NCI-H510A treated with DMSO at 0.1 percent for 48 hours (cell line): Measurements from ENCODE around the gene C6orf89.
"Not testable (repeated sequence)": the region's sequence is repeated elsewhere in the genome, so short reads cannot be mapped to it uniquely, and the experiment has no call there.

Experiments used
- DNase-seq: peaks from one replicate; lab custom pipeline; 2025; lab: John Stamatoyannopoulos, UW

The C6orf89 gene

DNA sequence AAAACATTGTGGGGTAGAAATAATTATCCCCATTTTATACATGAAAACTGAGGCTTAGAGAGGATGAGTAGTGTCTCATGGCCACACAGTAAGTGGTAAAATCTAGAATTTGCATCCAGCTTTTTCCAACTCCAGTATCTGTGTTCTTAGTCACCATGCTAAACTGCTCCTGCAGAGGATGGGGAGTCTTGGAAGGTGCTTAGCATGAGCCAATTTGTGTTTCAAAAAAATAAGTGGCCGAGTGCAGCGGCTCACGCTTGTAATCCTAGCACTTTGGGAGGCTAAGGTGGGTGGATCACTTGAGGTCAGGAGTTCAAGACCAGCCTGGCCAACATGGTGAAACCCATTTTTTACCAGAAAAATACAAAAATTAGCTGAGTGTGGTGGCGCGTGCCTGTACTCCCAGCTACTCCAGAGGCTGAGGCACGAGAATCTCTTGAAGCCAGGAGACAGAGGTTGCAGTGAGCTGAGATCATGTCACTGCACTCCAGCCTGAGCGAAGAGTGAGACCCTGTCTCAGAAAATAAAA lies 2.4 kb downstream of the C6orf89 start:
- DNase-seq, result no peak

DNA sequence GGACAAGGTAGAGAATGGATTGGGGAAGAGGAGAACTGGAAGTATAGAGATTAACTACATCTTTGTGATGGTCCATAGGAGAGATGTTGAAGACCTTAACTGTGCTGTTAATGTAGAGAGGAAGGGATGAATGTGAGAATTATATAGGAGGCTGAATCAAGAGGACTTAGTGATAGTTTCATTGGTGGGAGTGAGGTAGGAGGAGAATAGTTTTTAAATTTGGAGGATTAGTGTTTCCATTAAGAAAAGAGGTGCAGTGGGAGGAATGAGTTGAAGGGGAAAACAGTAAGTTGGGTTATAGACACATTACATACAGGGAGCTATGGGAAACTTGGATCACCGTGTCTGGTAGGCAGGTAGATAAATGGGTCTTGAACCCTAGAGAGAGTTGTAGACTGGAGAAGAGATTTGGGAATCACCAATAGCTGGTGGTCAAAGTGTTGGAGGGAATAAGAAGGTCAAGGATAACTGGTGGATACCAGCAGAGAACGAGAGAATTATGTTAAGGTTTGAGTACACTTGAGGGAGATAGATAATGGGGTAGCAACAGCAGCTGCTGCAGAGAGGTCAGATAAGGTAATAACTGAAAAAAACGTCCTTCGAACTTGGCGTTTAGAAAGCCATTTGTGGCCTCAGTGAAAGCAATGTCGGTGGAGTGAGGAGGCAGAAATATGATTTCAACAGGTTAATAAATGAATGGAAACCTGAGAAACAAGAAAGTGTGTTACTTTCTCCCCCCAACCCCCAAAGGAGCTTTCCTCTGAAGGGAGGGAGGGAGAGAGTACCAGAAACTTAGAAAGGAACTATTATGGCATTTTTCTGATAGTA lies 3.1 kb downstream of the C6orf89 start:
- DNase-seq, result no peak

DNA sequence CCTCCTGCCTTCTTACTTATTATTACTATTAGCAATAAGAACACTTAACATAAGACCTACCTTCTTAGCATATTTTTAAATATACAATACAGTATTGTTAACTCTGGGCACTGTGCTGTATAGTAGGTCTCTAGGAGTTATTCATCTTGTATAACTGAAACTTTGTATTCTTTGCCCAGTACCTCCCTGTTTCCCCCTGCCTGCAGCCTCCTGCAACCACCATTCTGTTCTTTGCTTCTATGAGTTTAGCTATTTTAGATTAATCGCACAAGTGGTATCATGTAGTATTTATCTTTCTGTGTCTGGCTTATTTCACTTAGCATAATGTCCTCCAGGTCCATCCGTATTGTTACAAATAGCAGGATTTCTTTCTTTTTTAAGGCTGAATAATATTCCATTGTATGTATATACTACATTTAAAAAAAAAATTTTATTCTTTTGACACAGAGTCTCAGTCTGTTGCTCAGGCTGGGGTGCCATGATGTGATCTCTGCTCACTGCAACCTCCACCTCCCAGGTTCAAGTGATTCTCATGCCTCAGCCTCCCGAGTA lies 4.4 kb downstream of the C6orf89 start:
- no peak for DNase-seq

DNA sequence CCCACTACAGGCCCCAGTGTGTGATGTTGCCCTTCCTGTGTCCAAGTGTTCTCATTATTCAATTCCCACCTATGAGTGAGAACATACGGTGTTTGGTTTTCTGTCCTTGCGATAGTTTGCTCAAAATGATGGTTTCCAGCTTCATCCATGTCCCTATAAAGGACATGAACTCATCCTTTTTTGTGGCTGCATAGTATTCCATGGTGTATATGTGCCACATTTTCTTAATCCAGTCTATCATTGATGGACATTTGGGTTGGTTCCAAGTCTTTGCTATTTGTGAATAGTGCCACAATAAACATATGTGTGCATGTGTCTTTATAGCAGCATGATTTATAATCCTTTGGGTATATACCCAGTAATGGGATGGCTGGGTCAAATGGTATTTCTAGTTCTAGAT lies 5.4 kb downstream of the C6orf89 start:
- DNase-seq, result not testable (repeated sequence)

DNA sequence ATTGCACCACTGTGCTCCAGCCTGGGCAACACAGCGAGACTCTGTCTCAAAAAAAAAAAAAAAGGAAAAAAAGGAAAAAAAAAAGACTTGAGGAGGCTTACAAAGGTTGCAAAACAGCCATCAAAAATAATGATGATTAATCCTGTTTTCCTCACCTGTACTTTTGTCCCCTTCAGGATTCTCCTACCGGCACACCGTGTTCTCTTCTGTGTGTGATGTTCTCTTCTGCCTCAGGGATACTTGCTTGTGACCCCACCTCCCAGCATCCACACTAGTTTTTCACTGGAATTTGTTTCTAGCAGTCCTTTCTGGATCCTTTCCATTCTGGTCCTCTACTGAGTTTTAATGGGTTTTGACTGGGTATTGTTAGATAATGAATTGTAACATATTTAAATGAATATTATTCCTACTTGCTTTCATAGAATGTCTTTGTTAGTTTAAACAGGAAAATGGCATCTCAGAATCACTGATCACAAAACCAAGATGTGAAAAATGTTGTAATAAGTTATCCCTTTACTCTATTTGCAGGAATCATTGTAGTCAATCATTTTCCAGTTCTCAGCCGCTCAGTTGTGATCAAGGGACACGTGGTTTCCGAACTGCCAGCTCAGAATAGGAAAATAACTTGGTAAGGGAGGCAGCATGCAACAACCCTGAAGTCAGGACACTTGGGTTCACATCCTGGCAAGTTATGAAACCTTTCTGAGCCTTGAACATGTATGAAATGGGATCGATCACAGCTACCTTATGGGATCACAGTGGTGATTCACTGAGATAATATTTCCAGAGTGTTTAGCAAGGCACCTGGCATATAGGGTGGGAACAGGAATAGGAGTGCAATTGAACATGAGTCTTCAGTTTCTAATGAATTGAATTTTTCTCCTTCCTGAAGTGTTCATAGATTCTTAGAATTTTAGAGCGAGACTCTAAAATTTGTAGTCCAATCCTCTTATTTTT lies 8.5 kb downstream of the C6orf89 start:
- DNase-seq, result no peak

DNA sequence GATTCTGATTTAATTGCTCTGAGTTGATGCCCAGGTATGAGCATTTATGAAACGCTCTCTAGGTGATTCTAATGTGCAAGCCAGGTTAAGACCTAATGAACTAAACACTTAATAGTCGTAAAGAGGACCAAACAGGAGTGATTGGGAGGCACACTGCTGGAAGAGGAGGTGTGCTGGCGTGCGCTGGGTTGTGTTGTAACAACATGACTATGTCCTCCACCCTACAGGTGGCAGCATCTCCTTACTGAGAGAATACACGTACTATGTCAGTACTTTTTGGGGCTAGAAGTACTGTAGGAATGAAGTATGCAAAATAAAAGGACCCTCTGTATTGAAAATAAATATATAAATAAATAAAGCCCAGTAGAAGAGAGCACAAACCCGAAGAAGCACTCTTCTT lies 11.9 kb downstream of the C6orf89 start:
- no peak for DNase-seq

DNA sequence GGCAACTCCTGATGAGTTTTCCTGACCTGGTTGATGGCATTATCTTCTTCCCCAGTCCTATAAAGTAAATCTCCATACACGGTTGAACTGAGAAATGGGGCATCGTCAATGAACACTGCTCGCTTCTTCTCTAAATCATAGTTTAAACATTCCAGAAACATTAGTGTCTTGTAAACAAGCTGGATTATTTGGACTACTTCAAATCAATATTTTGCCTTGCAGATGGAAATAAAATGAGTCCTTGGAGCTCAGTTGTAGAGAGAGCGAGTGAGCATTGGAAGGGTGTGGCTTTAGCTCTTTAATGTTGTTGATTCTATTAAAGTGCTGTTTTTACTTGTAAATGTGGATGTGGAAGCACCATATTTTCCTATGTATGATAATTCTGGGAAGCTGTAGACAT lies 18.4 kb downstream of the C6orf89 start:
- no peak for DNase-seq

DNA sequence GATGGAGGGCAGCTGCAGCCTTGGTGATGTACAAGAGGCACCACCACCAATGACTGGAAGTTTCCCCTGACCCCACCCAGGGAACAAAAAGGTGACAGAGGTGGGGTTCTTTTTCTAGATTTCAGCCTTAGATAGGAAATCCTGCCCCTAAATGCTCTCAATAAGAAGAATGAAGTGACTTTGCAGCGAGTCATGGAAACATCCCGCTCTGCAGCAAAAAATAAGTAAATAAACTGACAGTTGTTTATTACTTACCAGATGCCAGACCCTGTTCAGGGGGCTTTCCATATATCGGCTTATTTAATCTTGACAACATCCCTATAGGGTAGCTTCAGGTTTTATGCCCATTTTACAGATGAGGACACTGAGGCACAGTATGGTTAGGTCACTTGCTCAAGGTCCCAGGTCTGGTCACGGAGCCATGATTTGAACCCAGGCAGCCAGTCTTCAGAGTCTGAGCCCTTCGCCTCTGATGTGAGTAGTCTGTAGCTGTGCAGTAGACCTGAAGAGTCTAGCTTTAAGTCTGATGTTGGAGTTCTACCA lies 19.2 kb downstream of the C6orf89 start:
- no peak for DNase-seq

DNA sequence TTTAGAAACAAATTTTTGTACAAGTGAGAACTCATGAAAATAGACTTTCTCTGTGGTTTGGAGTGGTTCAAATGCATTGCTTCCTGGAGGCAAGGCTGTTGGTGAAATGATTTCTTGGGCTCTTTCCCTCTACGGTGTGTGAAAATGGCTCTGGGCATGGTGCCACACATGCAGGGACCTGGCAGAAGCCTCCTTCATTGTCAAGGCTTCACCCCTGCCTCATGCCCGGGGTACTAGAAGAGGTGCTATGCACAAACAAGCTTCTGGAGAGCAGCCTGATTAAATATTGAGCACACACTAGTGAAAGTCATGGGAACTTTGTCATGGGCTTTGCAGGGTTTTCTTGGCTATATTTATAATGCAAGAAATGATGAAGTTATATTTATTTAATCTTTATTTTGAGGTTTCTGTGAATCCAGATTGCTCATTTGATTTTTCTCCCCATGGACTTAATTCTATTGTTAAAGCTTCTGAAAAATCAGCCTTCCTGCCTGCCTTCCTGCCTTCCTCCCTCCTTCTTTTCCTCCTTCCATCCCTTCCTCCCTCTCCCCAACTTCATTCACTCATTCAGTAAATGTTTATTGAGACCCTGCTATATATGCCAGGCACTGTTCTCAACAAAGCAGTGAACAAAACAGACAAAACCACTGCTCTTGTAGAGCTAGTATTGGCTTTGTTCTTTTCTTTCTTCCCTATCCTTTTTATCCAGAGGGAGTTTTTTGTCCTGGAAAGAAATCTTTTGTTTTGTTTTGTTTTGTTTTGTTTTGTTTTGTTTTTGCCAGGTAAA lies 21.0 kb downstream of the C6orf89 start:
- DNase-seq, result no peak

DNA sequence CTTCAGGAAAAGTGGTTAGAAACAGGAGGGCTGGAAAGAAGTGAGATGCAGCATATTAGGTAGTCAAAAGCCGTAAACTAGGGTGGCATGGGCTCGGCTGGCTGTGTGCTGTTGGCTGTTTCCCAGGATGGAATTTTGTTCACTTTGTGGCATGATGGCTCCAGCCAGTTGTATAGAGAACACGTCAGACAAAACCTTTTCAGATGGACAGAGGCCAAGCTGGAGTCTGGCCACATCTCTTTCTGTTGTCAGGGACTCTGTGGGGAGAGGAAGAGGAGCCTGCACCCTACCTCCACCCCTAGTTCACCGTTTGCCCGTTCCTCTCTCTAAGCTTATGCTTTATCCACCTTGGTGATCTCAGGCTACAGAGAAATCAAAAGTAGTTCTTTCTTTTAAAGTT lies 22.0 kb downstream of the C6orf89 start:
- DNase-seq, result no peak

DNA sequence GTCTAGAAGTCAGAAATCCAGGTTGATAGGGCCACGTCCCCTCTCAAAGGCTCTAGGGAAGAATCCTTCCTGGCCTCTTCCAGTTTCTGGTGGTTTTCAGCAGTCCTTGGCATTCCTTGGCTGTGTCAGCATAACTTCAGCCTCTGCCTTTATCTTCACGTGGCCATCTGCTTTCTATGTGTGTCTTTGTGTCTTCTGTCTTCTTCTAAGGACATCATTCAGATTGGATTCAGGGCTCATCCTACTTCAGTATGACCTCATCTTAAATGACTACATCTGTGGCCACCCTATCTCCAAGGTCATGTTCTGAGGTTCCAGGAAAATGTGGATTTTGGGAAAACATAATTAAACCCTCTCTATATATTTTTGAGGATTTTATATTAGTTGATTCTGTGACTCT lies 23.0 kb downstream of the C6orf89 start:
- no peak for DNase-seq

DNA sequence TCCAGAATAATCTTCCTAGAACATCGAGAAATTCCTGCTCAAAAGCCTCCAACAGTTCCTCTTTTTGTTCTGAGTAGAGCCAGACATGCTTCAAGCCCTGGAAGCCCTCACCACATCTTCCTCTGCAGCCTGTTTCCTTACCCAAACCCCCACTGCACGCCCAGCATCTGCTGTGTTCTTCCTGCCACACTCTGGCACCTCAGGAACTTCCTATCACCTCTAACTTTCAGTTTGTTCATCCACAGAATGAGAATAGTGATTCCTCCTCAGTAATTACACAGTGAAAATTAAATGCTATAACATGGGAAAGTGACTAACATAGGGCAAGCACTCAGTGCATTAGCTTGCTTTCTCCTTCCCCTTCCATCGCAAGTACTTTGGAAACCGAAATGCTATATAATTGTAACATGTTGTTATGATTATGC lies 26.3 kb downstream of the C6orf89 start:
- DNase-seq, result no peak

DNA sequence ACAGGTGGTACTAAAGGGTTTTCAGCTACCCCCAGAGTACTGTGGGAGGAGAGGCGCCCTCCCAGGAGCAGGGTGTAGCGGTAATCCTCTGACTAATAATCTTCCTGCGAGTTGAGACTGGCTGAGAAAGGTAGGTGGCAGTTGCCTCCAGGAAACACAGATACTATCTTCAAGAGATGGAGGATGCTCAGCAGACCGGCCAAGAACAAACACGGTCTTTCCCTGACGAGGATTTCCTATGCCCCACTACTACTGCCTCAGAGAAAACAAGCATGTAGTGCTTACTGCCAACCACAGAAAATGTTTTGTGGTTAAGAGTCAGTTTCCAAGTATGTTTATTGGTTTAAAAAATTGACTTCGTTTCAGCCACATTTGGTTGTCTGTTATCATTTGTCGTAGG lies 26.8 kb downstream of the C6orf89 start:
- DNase-seq, result no peak

DNA sequence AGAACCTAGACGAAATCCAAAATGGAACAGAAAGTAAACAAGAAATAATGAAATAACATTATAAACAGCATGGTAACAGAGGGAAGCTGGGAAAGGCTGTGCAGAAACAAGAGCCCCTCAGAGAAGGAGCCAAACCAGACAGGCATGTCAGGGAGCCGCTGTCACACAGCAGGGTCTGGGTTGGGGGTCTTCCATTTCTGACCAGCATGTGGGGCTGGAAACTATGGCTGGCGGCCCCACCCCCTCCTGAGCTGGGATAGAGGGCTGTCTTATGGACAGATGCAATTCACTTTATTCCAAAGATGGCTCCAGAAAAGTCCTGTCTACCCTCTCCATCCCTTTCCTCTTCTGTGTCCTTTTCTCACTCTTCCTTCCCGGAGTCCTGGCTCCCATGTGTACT lies 27.3 kb downstream of the C6orf89 start:
- DNase-seq, result no peak

DNA sequence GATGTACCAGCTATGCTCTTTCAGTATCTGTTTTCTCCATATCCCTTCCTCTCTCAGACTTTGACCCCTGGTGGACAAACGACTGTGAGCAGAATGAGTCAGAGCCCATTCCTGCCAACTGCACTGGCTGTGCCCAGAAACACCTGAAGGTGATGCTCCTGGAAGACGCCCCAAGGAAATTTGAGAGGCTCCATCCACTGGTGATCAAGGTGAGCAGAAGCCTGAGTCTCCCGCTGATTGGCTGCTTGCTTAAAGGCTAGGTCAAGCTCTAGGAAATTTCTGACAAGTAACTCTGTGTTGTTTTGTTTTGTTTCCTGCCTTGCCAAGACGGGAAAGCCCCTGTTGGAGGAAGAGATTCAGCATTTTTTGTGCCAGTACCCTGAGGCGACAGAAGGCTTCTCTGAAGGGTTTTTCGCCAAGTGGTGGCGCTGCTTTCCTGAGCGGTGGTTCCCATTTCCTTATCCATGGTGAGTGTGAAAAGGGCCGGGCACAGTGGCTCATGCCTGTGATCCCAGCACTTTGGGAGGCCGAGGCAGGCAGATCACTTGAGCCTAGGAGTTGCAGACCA lies 28.6 kb downstream of the C6orf89 start:
- DNase-seq, result no peak

DNA sequence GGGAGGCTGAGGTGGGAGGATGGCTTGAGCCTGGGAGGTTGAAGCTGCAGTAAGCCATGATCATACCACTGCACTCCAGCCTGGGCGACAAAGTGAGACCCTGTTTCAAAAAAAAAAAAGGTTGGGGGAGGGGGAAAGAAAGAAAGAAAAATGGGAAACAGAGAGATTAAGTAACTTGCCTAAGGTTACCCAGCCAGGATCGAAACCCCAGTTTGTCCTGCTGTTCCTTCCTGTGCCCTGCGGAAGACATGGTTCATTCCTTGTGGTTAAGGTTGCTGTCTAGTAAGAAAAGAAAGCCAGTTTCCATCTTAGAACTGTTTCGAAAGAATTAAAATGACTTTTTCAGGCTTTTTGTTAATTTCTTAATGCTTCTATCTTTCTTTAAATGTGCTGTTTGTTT lies 29.8 kb downstream of the C6orf89 start:
- no peak for DNase-seq

DNA sequence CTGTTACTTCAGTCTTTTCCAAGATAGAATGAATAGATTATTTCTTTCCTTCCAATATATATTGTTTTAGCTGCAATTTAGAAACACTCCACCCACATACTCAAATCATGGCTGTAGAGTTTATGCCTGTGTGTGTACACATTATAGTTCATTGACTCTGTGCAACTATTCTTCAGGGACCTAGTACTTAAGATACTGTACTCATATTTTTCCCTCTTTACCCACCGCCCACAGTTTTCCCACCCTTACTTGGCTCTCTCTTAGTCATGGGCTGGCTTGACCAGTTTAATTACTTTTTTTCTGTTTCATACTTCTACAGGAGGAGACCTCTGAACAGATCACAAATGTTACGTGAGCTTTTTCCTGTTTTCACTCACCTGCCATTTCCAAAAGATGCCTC lies 30.4 kb downstream of the C6orf89 start:
- DNase-seq, result no peak

DNA sequence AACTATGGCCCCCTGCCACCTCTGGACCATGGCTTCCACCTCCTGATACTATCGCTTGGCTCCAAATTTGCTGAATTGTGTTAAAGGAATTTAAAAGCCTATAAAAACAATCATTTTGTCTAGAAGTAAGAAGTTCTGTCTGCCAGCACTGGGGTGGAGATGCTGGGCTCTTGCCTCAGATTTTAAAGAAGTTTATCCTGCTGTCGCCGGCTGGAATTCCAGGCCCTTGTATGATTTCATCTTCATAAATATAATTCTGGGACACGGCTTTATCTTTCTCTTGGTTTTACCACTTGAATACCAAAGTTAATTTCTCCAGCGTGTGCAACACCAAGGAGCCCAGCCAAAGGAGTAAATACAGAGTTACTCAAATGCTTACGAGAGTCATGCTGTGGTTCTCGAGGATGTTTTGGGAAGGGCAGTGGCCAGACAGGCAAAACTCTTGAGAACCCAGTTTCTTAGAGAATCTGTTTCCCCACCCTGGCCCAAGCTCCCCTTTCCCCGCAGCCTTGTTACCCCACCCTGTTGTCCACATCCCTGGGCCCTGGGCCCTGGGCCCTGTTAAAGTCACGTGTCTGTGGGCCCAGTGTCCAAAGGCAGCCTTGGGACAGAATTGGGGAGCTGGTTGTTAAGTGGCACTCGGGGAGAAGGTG lies 31.9 kb downstream of the C6orf89 start:
- DNase-seq, result no peak

DNA sequence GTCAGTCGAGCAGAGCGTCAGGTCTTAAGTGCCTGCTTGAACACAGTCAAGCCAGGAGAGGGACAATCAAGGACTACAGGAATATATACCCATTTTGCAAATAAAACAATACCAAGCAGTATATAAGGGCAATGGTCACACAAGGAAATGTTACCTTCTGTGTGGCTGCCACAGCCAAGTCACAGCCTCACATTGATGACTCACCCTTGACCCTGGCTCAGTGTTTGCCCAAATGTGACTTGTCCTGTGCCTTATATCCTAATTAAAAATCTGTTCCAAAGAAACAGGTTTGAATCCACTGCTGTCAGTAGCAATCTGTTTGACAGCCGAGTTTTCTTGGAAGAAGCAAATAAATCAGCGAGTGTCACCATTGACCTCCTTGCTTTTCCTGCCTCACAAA lies 34.3 kb downstream of the C6orf89 start:
- DNase-seq, result no peak

DNA sequence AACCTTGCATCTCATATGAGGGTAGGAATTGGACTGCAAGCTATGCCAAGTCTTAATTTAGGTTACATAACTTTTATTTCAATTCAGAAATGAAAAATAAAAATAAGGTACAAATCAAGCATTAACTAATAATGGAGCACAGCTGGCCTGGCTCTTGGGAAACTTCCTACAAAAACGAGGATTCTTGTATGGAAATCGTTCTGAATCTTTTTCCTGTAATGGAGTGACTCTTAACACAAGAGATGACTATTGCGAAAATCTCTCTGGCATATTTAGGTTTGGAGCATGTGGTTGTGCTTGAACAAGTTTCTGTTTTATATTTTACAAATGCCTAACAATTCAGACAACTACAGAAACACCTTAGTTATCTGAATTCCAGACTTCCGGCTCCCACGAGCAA lies 34.8 kb downstream of the C6orf89 start:
- DNase-seq, result no peak

DNA sequence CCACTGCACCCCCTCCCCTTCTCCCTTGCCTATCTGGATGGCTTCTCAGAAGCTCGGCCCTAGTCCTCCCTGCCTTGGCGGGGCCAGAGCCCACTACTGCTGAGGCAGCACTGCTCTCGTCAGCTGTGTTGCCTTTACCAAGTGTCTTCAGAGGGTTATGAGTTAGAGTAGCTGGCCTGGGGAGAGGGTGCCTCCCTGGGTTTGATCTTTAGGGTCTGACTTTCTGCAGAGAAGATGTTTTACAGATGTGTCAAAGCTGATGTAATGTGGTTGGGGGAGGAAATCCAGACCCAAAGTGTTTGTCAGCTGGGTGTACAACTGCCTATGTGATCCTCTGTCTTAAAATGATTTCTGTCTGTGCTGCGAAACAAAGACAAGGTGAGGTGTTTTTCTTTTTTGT lies 38.4 kb downstream of the C6orf89 start:
- DNase-seq, result no peak
